GM23338 (cell line): ENCODE results near the gene XPC.

Experiments used
- CREB1 ChIP-seq: fragments of 250-450 bp; sonication (Bioruptor Pico); IDR thresholded peaks from 2 replicates; pipeline ENCODE4 v1.5.0; 2020; ENCODE audit warnings: low read depth, mild to moderate bottlenecking, moderate library complexity
- EZH2 ChIP-seq: fragments of 200-600 bp; sonication (generic); IDR thresholded peaks from one replicate; pipeline ENCODE4 v1.8.0; 2017; ENCODE audit warnings: antibody characterized with exemption, mild to moderate bottlenecking, low read depth; ENCODE audit not compliant: unreplicated experiment
- EZH2phosphoT487 ChIP-seq: fragments of 200-600 bp; sonication (generic); IDR thresholded peaks from one replicate; pipeline ENCODE4 v1.8.1; 2018; ENCODE audit warnings: antibody characterized with exemption; ENCODE audit not compliant: unreplicated experiment
- POLR2AphosphoS5 ChIP-seq: IDR thresholded peaks from 2 replicates; pipeline ENCODE4 v1.6.1; 2016; ENCODE audit warnings: antibody characterized with exemption, low read depth
- TF ChIP-seq, protein P1 (sequence below), 2 experiments: fragments of 200-600 bp in 1 of 2; sonication (generic) in 1 of 2; conservative IDR thresholded peaks; 2 replicates each; pipeline versions ENCODE4 v1.5.1 to v1.6.1; 2016 to 2017; ENCODE audit warnings: antibody characterized with exemption in 2 of 2, low read depth in 2 of 2, mild to moderate bottlenecking in 2 of 2, moderate library complexity in 1 of 2

DNA sequence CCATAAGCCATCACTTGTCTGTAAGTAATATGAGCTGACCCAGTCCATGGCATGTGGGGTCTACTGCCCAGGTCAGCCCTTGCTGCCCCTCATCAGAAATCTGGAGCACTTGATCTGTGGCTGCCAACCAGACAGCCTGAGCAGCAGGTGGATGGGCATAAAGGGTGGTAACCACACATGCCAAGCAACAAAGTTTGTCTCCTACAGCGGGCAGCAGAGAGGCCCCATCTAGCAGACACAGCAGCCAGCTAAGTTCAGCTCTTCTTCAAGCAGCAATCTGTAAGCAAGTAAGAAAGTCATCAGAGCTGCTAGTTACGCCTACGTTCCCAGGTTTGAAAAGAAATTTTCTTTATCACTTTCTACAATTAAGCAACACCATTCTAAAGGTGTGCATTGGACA, 81.7 kb downstream of the XPC start:
- TF ChIP-seq, protein P1, sequence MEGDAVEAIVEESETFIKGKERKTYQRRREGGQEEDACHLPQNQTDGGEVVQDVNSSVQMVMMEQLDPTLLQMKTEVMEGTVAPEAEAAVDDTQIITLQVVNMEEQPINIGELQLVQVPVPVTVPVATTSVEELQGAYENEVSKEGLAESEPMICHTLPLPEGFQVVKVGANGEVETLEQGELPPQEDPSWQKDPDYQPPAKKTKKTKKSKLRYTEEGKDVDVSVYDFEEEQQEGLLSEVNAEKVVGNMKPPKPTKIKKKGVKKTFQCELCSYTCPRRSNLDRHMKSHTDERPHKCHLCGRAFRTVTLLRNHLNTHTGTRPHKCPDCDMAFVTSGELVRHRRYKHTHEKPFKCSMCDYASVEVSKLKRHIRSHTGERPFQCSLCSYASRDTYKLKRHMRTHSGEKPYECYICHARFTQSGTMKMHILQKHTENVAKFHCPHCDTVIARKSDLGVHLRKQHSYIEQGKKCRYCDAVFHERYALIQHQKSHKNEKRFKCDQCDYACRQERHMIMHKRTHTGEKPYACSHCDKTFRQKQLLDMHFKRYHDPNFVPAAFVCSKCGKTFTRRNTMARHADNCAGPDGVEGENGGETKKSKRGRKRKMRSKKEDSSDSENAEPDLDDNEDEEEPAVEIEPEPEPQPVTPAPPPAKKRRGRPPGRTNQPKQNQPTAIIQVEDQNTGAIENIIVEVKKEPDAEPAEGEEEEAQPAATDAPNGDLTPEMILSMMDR (conservative IDR thresholded peaks at IDR 0.05; ENCODE audit: low read depth in 2 of 2) = no peak
- TF ChIP-seq EZH2 = no peak
- no peak for TF ChIP-seq POLR2AphosphoS5
- no peak for TF ChIP-seq EZH2phosphoT487
- TF ChIP-seq CREB1 (CRISPR knock-in tag) = no peak
